Bronchial epithelial cell (primary cell): Measurements from ENCODE around the gene NPIPA3. TPM values are rescaled to one million over a fixed set of nuclear protein-coding genes. Genes with fewer than 3 reads are reported as not detected.

Experiments used
- total RNA-seq: library from RNA; depleted of rRNA; stranded (reverse); fragments of >200 nt; gene quantifications from 2 replicates; pipeline ENCODE4 v1.2.1, GENCODE V29; 2014

The NPIPA3 gene
- total RNA-seq, 1 donor from 2014 or later, result 0.53 TPM

Other genes with a start within 250 kb of the NPIPA3 start
- 18.7 and 22.4 TPM in 2 replicates for gene PARN, start 73.2 kb upstream of the NPIPA3 start, total RNA-seq
- 32.5 and 50.5 TPM in 2 replicates for gene BFAR, start 70.5 kb upstream of the NPIPA3 start, total RNA-seq
- not detected in 2 replicates for gene PLA2G10, start 9.1 kb upstream of the NPIPA3 start, total RNA-seq
- gene NPIPA2, start 39.1 kb downstream of the NPIPA3 start, total RNA-seq, result 0.13 and 0.53 TPM in 2 replicates
- 95.6 and 112 TPM in 2 replicates for gene NOMO1, start 130.3 kb downstream of the NPIPA3 start, total RNA-seq
- 43.7 and 65.7 TPM in 2 replicates for gene NPIPA1, start 234.0 kb downstream of the NPIPA3 start, total RNA-seq